ENCODE data around the gene SIPA1L3.
"Not testable (repeated sequence)": the region's sequence is repeated elsewhere in the genome, so short reads cannot be mapped to it uniquely, and the experiment has no call there.

SIPA1L3 gene

DNA sequence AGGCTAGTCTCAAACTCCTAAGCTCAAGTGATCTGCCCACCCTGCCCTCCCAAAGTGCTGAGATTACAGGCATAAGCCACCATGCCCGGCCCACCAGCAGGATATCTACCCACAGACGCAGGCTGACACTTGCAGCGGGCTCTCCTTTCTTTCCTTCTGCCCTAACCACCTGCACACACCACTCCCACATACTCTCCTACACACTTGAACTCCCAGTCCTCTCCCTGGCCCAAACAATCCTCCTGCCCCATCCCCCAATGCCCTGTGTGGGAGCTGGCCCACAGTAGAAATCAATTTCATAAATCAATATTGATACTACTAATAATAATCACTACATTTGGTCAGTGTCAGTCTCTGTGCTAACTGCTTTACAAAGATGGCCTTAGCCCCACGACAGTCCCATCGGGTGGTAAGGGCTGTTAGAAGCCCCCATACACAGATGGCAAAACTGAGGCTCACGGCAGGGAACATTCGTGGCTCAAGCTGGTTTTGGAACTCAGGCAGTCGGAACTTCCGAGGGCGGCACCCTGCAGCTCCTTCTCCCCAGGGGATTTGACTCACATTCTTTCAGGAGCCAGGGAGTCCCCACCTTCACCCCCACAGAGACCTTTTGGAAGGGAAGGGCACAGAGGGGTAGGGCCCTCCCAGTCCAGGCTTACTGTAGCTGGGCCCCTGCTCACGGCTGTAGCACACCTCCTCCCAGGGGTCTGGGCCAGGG is 320.4 kb downstream of the SIPA1L3 start:
- no peak for TF ChIP-seq CTCF (conservative IDR thresholded peaks at IDR 0.05; ENCODE audit: control insufficient read depth, insufficient read depth, low read depth, low read length)
- H3K4me3 ChIP-seq (ENCODE audit: control insufficient read depth, low read depth, low read length) = no peak overlapping the region
- DNase-seq (ENCODE audit: low read depth) = no peak

DNA sequence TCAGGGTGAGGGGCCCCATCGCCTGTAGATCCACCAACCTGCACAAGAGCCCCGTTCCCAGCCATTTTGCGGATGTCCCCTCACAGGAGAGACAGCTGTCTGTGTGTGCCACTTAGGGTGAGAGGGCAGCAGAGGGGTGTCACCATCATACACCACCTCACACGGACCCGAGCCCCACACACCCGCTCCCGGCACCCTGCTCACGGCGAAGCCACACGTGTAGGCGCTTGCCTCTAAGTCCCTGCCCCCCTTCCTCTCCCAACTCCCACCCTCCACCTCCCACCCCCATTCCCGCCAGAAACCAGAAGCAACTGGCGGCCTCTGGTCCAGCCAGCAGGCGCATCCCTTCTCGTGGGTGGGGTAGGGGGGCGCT is 321.0 kb downstream of the SIPA1L3 start:
- no peak overlapping the region for H3K4me3 ChIP-seq (ENCODE audit: control insufficient read depth, low read depth, low read length)
- no peak for TF ChIP-seq CTCF (conservative IDR thresholded peaks at IDR 0.05; ENCODE audit: control insufficient read depth, insufficient read depth, low read depth, low read length)
- DNase-seq (ENCODE audit: low read depth) = no peak

GRCh38 chr19:38228491-38229439 is 321.8 kb downstream of the SIPA1L3 start:
- TF ChIP-seq CTCF (conservative IDR thresholded peaks at IDR 0.05; ENCODE audit: control insufficient read depth, insufficient read depth, low read depth, low read length) = no peak

DNA sequence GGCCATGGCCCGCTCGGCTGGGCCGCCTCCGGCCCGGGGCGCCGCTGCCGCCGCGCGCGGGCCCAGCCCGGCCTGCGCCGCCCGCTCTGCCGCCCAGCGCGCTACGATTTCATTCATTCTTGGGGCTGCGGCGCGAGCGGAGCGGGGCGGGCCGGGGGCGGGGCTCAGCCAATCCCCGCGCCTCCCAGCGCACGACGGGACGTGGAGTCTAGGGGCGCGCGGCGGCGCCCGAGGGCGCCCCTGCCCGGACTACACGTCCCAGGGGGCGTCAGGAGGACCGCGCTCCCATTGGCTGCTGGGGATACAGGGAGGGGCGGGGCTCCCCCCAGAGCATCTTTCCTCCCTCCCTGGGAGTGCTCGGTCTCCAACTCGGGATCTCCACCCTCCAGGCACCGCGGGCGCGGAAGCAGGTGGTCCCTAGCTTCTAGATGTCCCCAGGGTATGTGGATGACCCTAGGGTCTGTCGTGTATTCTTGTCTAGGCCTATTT is 322.6 kb downstream of the SIPA1L3 start:
- no peak overlapping the region for H3K4me3 ChIP-seq (ENCODE audit: control insufficient read depth, low read depth, low read length)
- TF ChIP-seq CTCF (conservative IDR thresholded peaks at IDR 0.05; ENCODE audit: control insufficient read depth, insufficient read depth, low read depth, low read length) = no peak
- peak; percentile 77 for DNase-seq (ENCODE audit: low read depth)

More at GRCh38 chr19:38228491-38229439, 321.8 kb downstream of the SIPA1L3 start:
- no peak for DNase-seq (ENCODE audit: low read depth)
- peak overlapping the region; percentile 46 for H3K4me3 ChIP-seq (ENCODE audit: control insufficient read depth, low read depth, low read length)

GRCh38 chr19:38230506-38231133 is 323.6 kb downstream of the SIPA1L3 start:
- DNase-seq (ENCODE audit: low read depth); H3K4me3 ChIP-seq (ENCODE audit: control insufficient read depth, low read depth, low read length): not testable (repeated sequence)

GRCh38 chr19:38231918-38232317 is 324.9 kb downstream of the SIPA1L3 start:
- no peak for TF ChIP-seq CTCF (conservative IDR thresholded peaks at IDR 0.05; ENCODE audit: control insufficient read depth, insufficient read depth, low read depth, low read length)
- no peak for DNase-seq (ENCODE audit: low read depth)
- H3K4me3 ChIP-seq (ENCODE audit: control insufficient read depth, low read depth, low read length) = no peak overlapping the region

Measured in fibroblast of mammary gland (primary cell).